G401 (cell line): ENCODE results near the gene NPAP1. TPM values are rescaled to one million over a fixed set of nuclear protein-coding genes. Genes with fewer than 3 reads are reported as not detected.
"Not testable (repeated sequence)": the region's sequence is repeated elsewhere in the genome, so short reads cannot be mapped to it uniquely, and the experiment has no call there.

ENCODE experiments used
- DNase-seq: peaks from one replicate; pipeline ENCODE4 v3.0.0-alpha.2; 2015; ENCODE audit warnings: low spot score
- in situ Hi-C: cut with HindIII; loops from 2 replicates; pipeline ENCODE4 v1.10.0; 2016; ENCODE audit warnings: low sequenced_read_pairs, mixed read lengths
- total RNA-seq: library from RNA; depleted of rRNA; stranded (reverse); fragments of >200 nt; shearing (Covaris generic); gene quantifications from 2 replicates; pipeline ENCODE4 v1.2.3, GENCODE V29; 2014; rRNA removed

Gene NPAP1
- not detected in 2 replicates for total RNA-seq

- in situ Hi-C loops = no loop called here
- DNase-seq = no peak
Measured at GRCh38 chr15:24675332-24676144, at the start of gene NPAP1. TSS of gene NPAP1 (plus strand) at chr15:24675775. CDS start at chr15:24675868, 93 bp downstream.

- in situ Hi-C loops = no loop called here
- no peak for DNase-seq
Measured at GRCh38 chr15:24627443-24627842, 48.1 kb upstream of the NPAP1 start.

- in situ Hi-C loops = no loop called here
- DNase-seq = no peak
Measured at GRCh38 chr15:24633082-24633481, 42.5 kb upstream of the NPAP1 start.

- DNase-seq, in situ Hi-C loops: not testable (repeated sequence)
Measured at GRCh38 chr15:24639412-24639811, 36.2 kb upstream of the NPAP1 start.

GRCh38 chr15:24645627-24646026, 29.9 kb upstream of the NPAP1 start:
- no peak for DNase-seq
- in situ Hi-C loops = no loop called here

- in situ Hi-C loops = no loop called here
- DNase-seq = no peak
Measured at GRCh38 chr15:24659622-24660021, 16.0 kb upstream of the NPAP1 start.

- in situ Hi-C loops = no loop called here
- no peak for DNase-seq
Measured at GRCh38 chr15:24662991-24663390, 12.6 kb upstream of the NPAP1 start.

GRCh38 chr15:24676431-24676830, 856 bp downstream of the NPAP1 start:
- no peak for DNase-seq
- in situ Hi-C loops = no loop called here

- in situ Hi-C loops = no loop called here
- DNase-seq = no peak
Measured at GRCh38 chr15:24678485-24678884, 2.9 kb downstream of the NPAP1 start.

- in situ Hi-C loops = no loop called here
- DNase-seq = no peak
Measured at GRCh38 chr15:24682002-24682401, 6.4 kb downstream of the NPAP1 start.

- in situ Hi-C loops, DNase-seq: not testable (repeated sequence)
Measured at GRCh38 chr15:24682905-24683304, 7.3 kb downstream of the NPAP1 start.

- in situ Hi-C loops = no loop called here
- DNase-seq = no peak
Measured at GRCh38 chr15:24683736-24684135, 8.2 kb downstream of the NPAP1 start.

- in situ Hi-C loops = no loop called here
- DNase-seq = no peak
Measured at GRCh38 chr15:24684313-24684712, 8.7 kb downstream of the NPAP1 start.

- no peak for DNase-seq
- in situ Hi-C loops = no loop called here
Measured at GRCh38 chr15:24696201-24696600, 20.6 kb downstream of the NPAP1 start.

- in situ Hi-C loops = no loop called here
- no peak for DNase-seq
Measured at GRCh38 chr15:24696842-24697241, 21.3 kb downstream of the NPAP1 start.

GRCh38 chr15:24718289-24719082, 42.9 kb downstream of the NPAP1 start:
- in situ Hi-C loops = no loop called here
- DNase-seq = no peak

- no peak for DNase-seq
- in situ Hi-C loops = no loop called here
Measured at GRCh38 chr15:24729760-24730159, 54.2 kb downstream of the NPAP1 start.
